Activated naive CD8-positive, alpha-beta T cell (primary cell): ENCODE measurements around the gene TGFA.
"Not testable (repeated sequence)": the region's sequence is repeated elsewhere in the genome, so short reads cannot be mapped to it uniquely, and the experiment has no call there.

Experiments
- H3K27ac Mint-ChIP-seq: one replicate; pipeline ENCODE4 v1.8.0; 2021; ENCODE audit warnings: mixed read lengths
- H3K27me3 Mint-ChIP-seq: one replicate; pipeline ENCODE4 v1.8.0; 2021; ENCODE audit warnings: mixed read lengths
- H3K36me3 Mint-ChIP-seq: one replicate; pipeline ENCODE4 v1.8.0; 2021; ENCODE audit warnings: mixed read lengths
- H3K4me1 Mint-ChIP-seq: one replicate; pipeline ENCODE4 v1.8.0; 2021; ENCODE audit warnings: low read depth, mixed read lengths
- H3K4me3 Mint-ChIP-seq: one replicate; pipeline ENCODE4 v1.8.0; 2021; ENCODE audit warnings: mild to moderate bottlenecking, mixed read lengths
- H3K9me3 Mint-ChIP-seq: one replicate; pipeline ENCODE4 v1.8.0; 2021; ENCODE audit warnings: low read depth, mixed read lengths

Gene TGFA

GRCh38 chr2:70474256-70474848 is 79.3 kb downstream of the TGFA start:
- no peak overlapping the region for H3K27ac Mint-ChIP-seq
- H3K4me3 Mint-ChIP-seq = no peak overlapping the region
- H3K4me1 Mint-ChIP-seq = peaks cover 44% of the 10 kb centered on the region
- no peaks in the 10 kb centered on the region for H3K9me3 Mint-ChIP-seq
- H3K36me3 Mint-ChIP-seq = peaks cover 3% of the 10 kb centered on the region
- H3K27me3 Mint-ChIP-seq = no peaks in the 10 kb centered on the region

DNA sequence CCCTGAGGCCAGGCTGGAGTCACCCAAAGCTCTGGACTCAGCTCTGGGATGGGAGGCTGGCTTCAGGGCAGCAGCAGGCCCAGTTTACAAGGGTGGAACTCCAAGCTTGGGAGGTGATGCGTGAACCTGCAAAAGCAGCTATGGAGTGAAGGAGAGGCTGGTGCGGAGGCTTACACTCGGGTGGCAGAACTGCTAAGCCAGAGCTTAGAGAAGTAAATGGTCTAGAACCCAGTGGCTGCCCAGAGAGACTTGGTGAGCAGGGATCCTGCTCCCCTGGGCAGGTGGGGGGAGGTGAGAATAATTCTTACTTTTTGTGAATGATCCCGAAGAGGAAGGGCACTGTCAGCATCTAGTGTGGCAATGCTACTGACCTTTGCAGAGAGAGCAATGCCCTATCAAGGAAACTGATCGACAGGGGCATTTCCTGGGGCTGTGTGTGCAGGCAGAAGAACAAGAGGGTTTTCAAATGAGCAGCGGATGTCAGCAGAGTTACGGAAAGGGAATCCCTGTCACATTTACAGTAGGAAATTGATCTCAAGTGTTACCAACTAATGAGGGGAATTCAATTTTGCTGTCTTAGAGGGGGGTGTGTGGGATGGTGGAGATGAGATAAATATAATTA is 80.4 kb downstream of the TGFA start:
- Mint-ChIP-seq H3K27ac (no peak overlapping the region), H3K4me3 (no peak overlapping the region), H3K36me3 (peaks cover 3% of the 10 kb centered on the region), H3K4me1 (peaks cover 44% of the 10 kb centered on the region), H3K9me3 (no peaks in the 10 kb centered on the region), H3K27me3 (no peaks in the 10 kb centered on the region)

DNA sequence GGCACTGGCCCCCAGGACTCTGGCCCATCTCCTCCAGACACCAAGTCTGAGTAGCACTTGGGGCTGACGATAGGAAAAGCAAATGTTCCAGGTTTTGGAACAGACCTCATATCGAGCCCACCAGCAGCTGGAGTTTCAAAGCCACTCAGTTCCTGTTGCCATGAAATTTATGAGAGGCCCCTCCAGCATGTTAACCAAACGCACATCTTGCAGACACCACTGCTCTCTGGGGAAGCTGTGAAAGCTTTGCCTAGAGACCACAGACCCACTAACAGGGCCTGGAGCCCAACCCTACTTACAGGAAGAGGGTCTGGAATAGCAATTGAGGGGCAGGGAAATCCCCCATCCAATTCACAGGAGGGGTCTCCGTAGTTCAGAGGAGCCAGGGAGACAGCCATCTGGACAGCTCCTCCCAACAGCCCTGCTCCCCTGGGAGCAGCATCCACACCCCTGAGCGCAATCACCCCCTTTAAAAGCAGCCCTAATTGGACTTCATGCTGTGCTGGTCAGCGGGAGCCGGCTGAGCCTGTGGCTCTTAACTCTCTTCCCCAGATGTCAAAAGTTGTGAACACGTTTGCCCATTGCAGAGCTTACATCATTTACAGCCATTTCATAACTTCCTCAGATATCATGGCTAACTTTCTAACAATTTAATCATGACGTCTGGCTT is 81.3 kb downstream of the TGFA start:
- no peaks in the 10 kb centered on the region for H3K27me3 Mint-ChIP-seq
- peaks cover 3% of the 10 kb centered on the region for H3K36me3 Mint-ChIP-seq
- H3K9me3 Mint-ChIP-seq = no peaks in the 10 kb centered on the region
- H3K4me1 Mint-ChIP-seq = peaks cover 44% of the 10 kb centered on the region
- H3K4me3 Mint-ChIP-seq = no peak overlapping the region
- no peak overlapping the region for H3K27ac Mint-ChIP-seq

DNA sequence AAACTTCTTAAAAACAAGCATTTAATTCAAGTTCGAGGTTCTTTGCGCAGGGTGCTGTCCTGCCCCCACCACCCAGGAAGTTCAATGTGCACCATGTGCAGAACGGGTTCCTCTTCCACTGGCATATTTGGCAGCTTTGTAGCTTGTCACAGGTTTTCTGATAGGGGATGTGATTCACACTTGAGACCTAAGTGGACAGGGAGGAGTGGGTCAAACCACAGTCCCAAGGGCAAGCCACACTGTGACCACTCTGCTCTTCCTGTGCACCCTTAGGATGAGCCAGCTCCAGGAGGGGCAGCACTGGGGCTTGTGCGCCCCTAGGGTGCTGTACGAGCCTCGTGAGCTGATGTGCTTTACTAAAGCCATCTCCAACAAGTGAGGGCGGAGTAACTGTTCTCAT is 82.5 kb downstream of the TGFA start:
- Mint-ChIP-seq H3K27ac (no peak overlapping the region), H3K4me3 (no peak overlapping the region), H3K9me3 (no peaks in the 10 kb centered on the region), H3K36me3 (peaks cover 3% of the 10 kb centered on the region), H3K4me1 (peaks cover 44% of the 10 kb centered on the region), H3K27me3 (no peaks in the 10 kb centered on the region)

DNA sequence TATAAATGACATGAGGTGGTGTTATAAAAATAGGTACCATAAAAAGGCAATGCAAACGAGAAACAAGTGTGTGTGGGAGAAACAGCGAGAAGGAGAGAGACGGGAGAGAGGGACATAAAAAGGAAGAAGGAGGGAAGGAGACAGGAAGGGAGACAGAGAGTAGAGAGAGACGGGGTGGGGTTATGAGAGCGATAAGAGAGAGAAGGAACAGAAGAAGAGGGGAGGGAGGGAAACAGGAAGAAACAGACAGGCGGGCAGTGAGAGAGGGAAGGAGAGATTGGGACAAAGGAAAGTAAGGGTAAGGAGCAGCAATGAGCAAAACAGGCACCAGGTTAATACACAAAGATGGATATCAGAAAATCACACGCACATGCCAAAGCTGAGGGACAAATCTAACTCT is 83.7 kb downstream of the TGFA start:
- H3K9me3 Mint-ChIP-seq = no peaks in the 10 kb centered on the region

DNA sequence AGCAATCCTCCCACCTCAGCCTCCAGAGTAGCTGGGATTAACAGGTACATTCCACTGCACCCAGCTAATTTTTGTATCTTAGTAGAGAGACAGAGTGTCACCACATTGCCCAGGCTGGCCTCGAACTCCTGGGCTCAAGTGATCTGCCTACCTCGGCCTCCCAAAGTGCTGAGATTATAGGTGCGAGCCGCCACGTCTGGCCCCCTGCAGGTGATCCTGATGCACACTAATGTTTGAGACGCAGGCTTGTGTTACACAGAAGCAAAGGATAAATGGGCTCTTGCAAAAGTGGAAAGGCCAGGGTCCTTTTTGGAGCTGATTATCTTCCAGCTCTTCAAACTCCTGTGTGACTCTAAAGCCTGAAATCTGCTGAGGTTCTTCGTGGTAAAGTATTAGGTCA is 84.2 kb downstream of the TGFA start:
- Mint-ChIP-seq H3K4me3 (no peak overlapping the region), H3K4me1 (peaks cover 30% of the 10 kb centered on the region), H3K9me3 (no peaks in the 10 kb centered on the region), H3K27me3 (no peaks in the 10 kb centered on the region), H3K36me3 (peaks cover 3% of the 10 kb centered on the region), H3K27ac (no peak overlapping the region)

More for the DNA sequence above, 83.7 kb downstream of the TGFA start:
- peaks cover 36% of the 10 kb centered on the region for H3K4me1 Mint-ChIP-seq
- no peaks in the 10 kb centered on the region for H3K27me3 Mint-ChIP-seq
- no peak overlapping the region for H3K4me3 Mint-ChIP-seq
- peaks cover 3% of the 10 kb centered on the region for H3K36me3 Mint-ChIP-seq
- H3K27ac Mint-ChIP-seq = no peak overlapping the region

GRCh38 chr2:70468878-70469277 is 84.7 kb downstream of the TGFA start:
- no peak overlapping the region for H3K4me3 Mint-ChIP-seq
- no peaks in the 10 kb centered on the region for H3K27me3 Mint-ChIP-seq
- no peaks in the 10 kb centered on the region for H3K9me3 Mint-ChIP-seq
- no peak overlapping the region for H3K27ac Mint-ChIP-seq
- H3K4me1 Mint-ChIP-seq = peaks cover 25% of the 10 kb centered on the region
- no peaks in the 10 kb centered on the region for H3K36me3 Mint-ChIP-seq

- H3K4me3 Mint-ChIP-seq = no peak overlapping the region
- H3K9me3 Mint-ChIP-seq = no peaks in the 10 kb centered on the region
- H3K27ac Mint-ChIP-seq = no peak overlapping the region
- no peaks in the 10 kb centered on the region for H3K27me3 Mint-ChIP-seq
- H3K36me3 Mint-ChIP-seq = no peaks in the 10 kb centered on the region
- H3K4me1 Mint-ChIP-seq = peaks cover 19% of the 10 kb centered on the region
These were observed 85.5 kb downstream of the TGFA start for GRCh38 chr2:70467831-70468779.

- Mint-ChIP-seq H3K4me1 (peaks cover 13% of the 10 kb centered on the region), H3K4me3 (no peak overlapping the region), H3K36me3 (no peaks in the 10 kb centered on the region), H3K9me3 (no peaks in the 10 kb centered on the region), H3K27ac (no peak overlapping the region), H3K27me3 (no peaks in the 10 kb centered on the region)
These were observed 86.4 kb downstream of the TGFA start for GRCh38 chr2:70467237-70467636.

GRCh38 chr2:70466647-70467046 is 87.0 kb downstream of the TGFA start:
- peaks cover 13% of the 10 kb centered on the region for H3K4me1 Mint-ChIP-seq
- H3K27me3 Mint-ChIP-seq, H3K27ac Mint-ChIP-seq, H3K9me3 Mint-ChIP-seq, H3K4me3 Mint-ChIP-seq, H3K36me3 Mint-ChIP-seq: not testable (repeated sequence)

GRCh38 chr2:70463997-70464396 is 89.6 kb downstream of the TGFA start:
- no peaks in the 10 kb centered on the region for H3K27me3 Mint-ChIP-seq
- no peaks in the 10 kb centered on the region for H3K9me3 Mint-ChIP-seq
- H3K4me1 Mint-ChIP-seq = no peaks in the 10 kb centered on the region
- no peaks in the 10 kb centered on the region for H3K36me3 Mint-ChIP-seq
- H3K27ac Mint-ChIP-seq = no peak overlapping the region
- H3K4me3 Mint-ChIP-seq = no peak overlapping the region

GRCh38 chr2:70463581-70463980 is 90.0 kb downstream of the TGFA start:
- no peaks in the 10 kb centered on the region for H3K9me3 Mint-ChIP-seq
- H3K36me3 Mint-ChIP-seq = no peaks in the 10 kb centered on the region
- H3K27ac Mint-ChIP-seq = no peak overlapping the region
- H3K4me1 Mint-ChIP-seq = no peaks in the 10 kb centered on the region
- H3K27me3 Mint-ChIP-seq = no peaks in the 10 kb centered on the region
- no peak overlapping the region for H3K4me3 Mint-ChIP-seq

DNA sequence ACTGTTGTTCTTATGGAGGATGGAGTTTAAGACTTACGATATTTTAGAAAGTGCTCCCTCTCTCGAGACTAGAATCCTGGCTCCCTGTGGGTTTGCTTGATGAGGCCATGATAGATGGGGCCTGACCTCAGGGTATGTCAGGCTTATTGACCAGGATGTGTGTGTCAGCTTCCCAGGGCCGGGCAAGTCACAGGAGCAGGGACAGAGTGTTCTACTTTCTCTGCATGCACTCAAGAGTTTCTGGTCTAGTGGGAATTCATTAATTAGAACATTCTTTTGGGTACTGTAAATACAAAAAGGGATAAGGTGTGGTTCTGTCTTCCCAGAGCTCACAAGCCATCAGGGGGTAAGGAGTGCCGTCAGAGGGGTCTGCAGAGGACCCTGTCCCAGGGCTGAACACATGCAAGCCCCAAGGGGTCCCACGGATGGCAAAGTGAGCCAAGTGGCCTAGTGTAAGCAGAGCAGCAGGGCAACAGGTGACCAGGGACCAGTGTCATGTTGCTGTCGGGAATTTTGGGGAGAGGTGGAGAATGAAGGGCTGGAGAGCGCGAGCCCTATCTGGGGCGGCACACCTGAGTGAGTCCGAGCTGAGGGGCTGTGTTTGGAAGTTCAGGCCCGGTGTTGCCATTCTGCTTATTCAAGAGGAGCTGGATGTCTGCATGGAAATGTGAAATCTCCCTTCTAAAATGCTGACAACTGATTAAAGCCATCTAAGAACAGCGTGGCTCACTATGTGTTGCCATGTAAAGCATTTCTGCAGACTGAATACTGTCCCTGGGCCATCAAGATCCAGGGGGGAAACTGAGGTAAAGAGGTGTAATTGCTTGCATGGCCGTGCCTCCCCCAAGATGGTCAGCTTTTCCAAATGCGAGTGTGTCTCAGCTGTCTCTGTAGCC is 91.4 kb downstream of the TGFA start:
- Mint-ChIP-seq H3K4me1 (peaks cover under 1% of the 10 kb centered on the region), H3K36me3 (no peaks in the 10 kb centered on the region), H3K27me3 (no peaks in the 10 kb centered on the region), H3K27ac (no peak overlapping the region), H3K4me3 (no peak overlapping the region), H3K9me3 (no peaks in the 10 kb centered on the region)

GRCh38 chr2:70461414-70461813 is 92.2 kb downstream of the TGFA start:
- H3K36me3 Mint-ChIP-seq = no peaks in the 10 kb centered on the region
- H3K27me3 Mint-ChIP-seq = no peaks in the 10 kb centered on the region
- H3K4me3 Mint-ChIP-seq = no peak overlapping the region
- peaks cover 9% of the 10 kb centered on the region for H3K4me1 Mint-ChIP-seq
- H3K27ac Mint-ChIP-seq = no peak overlapping the region
- H3K9me3 Mint-ChIP-seq = no peaks in the 10 kb centered on the region
